NCI-H2107 (cell line): ENCODE results near the gene HNRNPF.

Experiments
- DNase-seq: peaks from one replicate; lab custom pipeline; 2025; lab: John Stamatoyannopoulos, UW

HNRNPF gene

GRCh38 chr10:43421519-43421918 lies 12.5 kb upstream of the HNRNPF start:
- DNase-seq, result no peak

- DNase-seq, result no peak
Measured at GRCh38 chr10:43421201-43421507, 12.2 kb upstream of the HNRNPF start.

- no peak for DNase-seq
Measured at GRCh38 chr10:43420369-43421200, 11.6 kb upstream of the HNRNPF start.

- DNase-seq, result no peak
Measured at GRCh38 chr10:43419997-43420368, 11.0 kb upstream of the HNRNPF start.

- DNase-seq, result no peak
Measured at GRCh38 chr10:43417950-43418768, 9.2 kb upstream of the HNRNPF start.

- DNase-seq, result no peak
Measured at GRCh38 chr10:43415544-43415943, 6.6 kb upstream of the HNRNPF start.

GRCh38 chr10:43411536-43411935 lies 2.5 kb upstream of the HNRNPF start:
- DNase-seq, result no peak

- DNase-seq, result no peak
Measured at GRCh38 chr10:43410345-43410744, 1.4 kb upstream of the HNRNPF start.

GRCh38 chr10:43409385-43410109 lies 561 bp upstream of the HNRNPF start:
- no peak for DNase-seq

GRCh38 chr10:43408331-43408709 lies 666 bp downstream of the HNRNPF start:
- no peak for DNase-seq

- peak; percentile 58 for DNase-seq
Measured at GRCh38 chr10:43407576-43408330, 1.2 kb downstream of the HNRNPF start.

GRCh38 chr10:43407148-43407575 lies 1.8 kb downstream of the HNRNPF start:
- DNase-seq, result no peak

GRCh38 chr10:43404704-43405084 lies 4.3 kb downstream of the HNRNPF start:
- no peak for DNase-seq

- DNase-seq, result no peak
Measured at GRCh38 chr10:43403911-43404703, 4.9 kb downstream of the HNRNPF start.

- no peak for DNase-seq
Measured at GRCh38 chr10:43402880-43403452, 6.0 kb downstream of the HNRNPF start.

- DNase-seq, result no peak
Measured at GRCh38 chr10:43402176-43402575, 6.8 kb downstream of the HNRNPF start.

- DNase-seq, result no peak
Measured at GRCh38 chr10:43401627-43402026, 7.4 kb downstream of the HNRNPF start.

GRCh38 chr10:43399320-43400310 lies 9.4 kb downstream of the HNRNPF start:
- DNase-seq, result no peak

GRCh38 chr10:43398939-43399319 lies 10.1 kb downstream of the HNRNPF start:
- DNase-seq, result no peak
